GM12801 (cell line): ENCODE data around the gene SUB1.

ENCODE experiments used
- TF ChIP-seq, protein P1 (sequence below): IDR thresholded peaks from one replicate; pipeline ENCODE4 v1.5.1; 2011; ENCODE audit warnings: control low read depth; ENCODE audit not compliant: insufficient read length; ENCODE audit errors: extremely low read depth

SUB1 gene

DNA sequence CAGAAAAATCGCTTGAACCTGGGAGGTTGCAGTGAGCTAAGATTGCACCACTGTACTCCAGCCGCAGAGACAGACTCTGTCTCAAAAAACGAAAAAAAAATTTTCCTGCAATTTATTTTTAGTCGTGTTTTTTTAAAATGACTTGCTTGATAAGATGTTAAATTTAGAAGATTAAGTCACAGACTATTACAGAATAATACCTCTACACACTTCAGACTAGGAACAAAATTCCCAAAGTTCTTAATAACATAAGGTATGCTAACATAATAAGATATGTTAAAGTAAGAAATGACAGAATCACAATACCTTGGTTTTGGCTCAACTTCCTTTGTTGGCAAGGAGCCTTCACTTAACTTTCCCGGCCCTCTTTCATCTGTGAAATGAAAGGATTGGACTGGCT, 66.3 kb downstream of the SUB1 start:
- TF ChIP-seq, protein P1, sequence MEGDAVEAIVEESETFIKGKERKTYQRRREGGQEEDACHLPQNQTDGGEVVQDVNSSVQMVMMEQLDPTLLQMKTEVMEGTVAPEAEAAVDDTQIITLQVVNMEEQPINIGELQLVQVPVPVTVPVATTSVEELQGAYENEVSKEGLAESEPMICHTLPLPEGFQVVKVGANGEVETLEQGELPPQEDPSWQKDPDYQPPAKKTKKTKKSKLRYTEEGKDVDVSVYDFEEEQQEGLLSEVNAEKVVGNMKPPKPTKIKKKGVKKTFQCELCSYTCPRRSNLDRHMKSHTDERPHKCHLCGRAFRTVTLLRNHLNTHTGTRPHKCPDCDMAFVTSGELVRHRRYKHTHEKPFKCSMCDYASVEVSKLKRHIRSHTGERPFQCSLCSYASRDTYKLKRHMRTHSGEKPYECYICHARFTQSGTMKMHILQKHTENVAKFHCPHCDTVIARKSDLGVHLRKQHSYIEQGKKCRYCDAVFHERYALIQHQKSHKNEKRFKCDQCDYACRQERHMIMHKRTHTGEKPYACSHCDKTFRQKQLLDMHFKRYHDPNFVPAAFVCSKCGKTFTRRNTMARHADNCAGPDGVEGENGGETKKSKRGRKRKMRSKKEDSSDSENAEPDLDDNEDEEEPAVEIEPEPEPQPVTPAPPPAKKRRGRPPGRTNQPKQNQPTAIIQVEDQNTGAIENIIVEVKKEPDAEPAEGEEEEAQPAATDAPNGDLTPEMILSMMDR, result no peak
